ENCODE results near the gene RIN1.

RIN1 gene

GRCh38 chr11:66284526-66285078 is 51.6 kb downstream of the RIN1 start:
- H3K4me1 ChIP-seq (ENCODE audit: control insufficient read depth, insufficient read depth, low read length): peaks cover 40% of the 10 kb centered on the region
- peaks cover 0 to 4% of the 10 kb centered on the region in 2 donors for H3K27me3 ChIP-seq (ENCODE audit: control insufficient read depth in 1 of 2, insufficient read depth in 2 of 2, low read length in 2 of 2)
- H3K4me3 ChIP-seq (ENCODE audit: low read length in 2 of 2): no peak overlapping the region
- no peak overlapping the region for H3K27ac ChIP-seq (ENCODE audit: low read length)
- H3K9me3 ChIP-seq (ENCODE audit: control insufficient read depth in 2 of 2, low read length in 2 of 2): no peaks in the 10 kb centered on the region
- H3K36me3 ChIP-seq (ENCODE audit: control insufficient read depth in 2 of 2, insufficient read depth in 2 of 2, low read length in 2 of 2): peaks cover 0 to 8% of the 10 kb centered on the region in 2 donors
- no peak overlapping the region for H3K9ac ChIP-seq (ENCODE audit: low read length in 2 of 2)

- peaks cover 36% of the 10 kb centered on the region for H3K4me1 ChIP-seq (ENCODE audit: control insufficient read depth, insufficient read depth, low read length)
- no peak overlapping the region for H3K27ac ChIP-seq (ENCODE audit: low read length)
- no peak overlapping the region for H3K4me3 ChIP-seq (ENCODE audit: low read length in 2 of 2)
- H3K9me3 ChIP-seq (ENCODE audit: control insufficient read depth in 2 of 2, low read length in 2 of 2): no peaks in the 10 kb centered on the region
- peaks cover 0 to 4% of the 10 kb centered on the region in 2 donors for H3K27me3 ChIP-seq (ENCODE audit: control insufficient read depth in 1 of 2, insufficient read depth in 2 of 2, low read length in 2 of 2)
- H3K36me3 ChIP-seq (ENCODE audit: control insufficient read depth in 2 of 2, insufficient read depth in 2 of 2, low read length in 2 of 2): peaks cover 0 to 8% of the 10 kb centered on the region in 2 donors
- no peak overlapping the region for H3K9ac ChIP-seq (ENCODE audit: low read length in 2 of 2)
Measured at GRCh38 chr11:66283461-66284105, 52.7 kb downstream of the RIN1 start.

- H3K4me3 ChIP-seq (ENCODE audit: low read length in 2 of 2): peak overlapping the region in 1 of 2 donors; percentile 8
- H3K36me3 ChIP-seq (ENCODE audit: control insufficient read depth in 2 of 2, insufficient read depth in 2 of 2, low read length in 2 of 2): peaks cover 0 to 8% of the 10 kb centered on the region in 2 donors
- no peak overlapping the region for H3K27ac ChIP-seq (ENCODE audit: low read length)
Measured at GRCh38 chr11:66282468-66283455, 53.5 kb downstream of the RIN1 start.

More at GRCh38 chr11:66282468-66283455, 53.5 kb downstream of the RIN1 start:
- Histone ChIP-seq H3K9me3 (ENCODE audit: control insufficient read depth in 2 of 2, low read length in 2 of 2) (no peaks in the 10 kb centered on the region), H3K4me1 (ENCODE audit: control insufficient read depth, insufficient read depth, low read length) (peaks cover 31% of the 10 kb centered on the region), H3K9ac (ENCODE audit: low read length in 2 of 2) (no peak overlapping the region), H3K27me3 (ENCODE audit: control insufficient read depth in 1 of 2, insufficient read depth in 2 of 2, low read length in 2 of 2) (peaks cover 0 to 4% of the 10 kb centered on the region in 2 donors)

All from stomach smooth muscle (tissue), 2 donors.